ENCODE measurements around the gene GRK4.
"Not testable (repeated sequence)": the region's sequence is repeated elsewhere in the genome, so short reads cannot be mapped to it uniquely, and the experiment has no call there.

Gene GRK4

DNA sequence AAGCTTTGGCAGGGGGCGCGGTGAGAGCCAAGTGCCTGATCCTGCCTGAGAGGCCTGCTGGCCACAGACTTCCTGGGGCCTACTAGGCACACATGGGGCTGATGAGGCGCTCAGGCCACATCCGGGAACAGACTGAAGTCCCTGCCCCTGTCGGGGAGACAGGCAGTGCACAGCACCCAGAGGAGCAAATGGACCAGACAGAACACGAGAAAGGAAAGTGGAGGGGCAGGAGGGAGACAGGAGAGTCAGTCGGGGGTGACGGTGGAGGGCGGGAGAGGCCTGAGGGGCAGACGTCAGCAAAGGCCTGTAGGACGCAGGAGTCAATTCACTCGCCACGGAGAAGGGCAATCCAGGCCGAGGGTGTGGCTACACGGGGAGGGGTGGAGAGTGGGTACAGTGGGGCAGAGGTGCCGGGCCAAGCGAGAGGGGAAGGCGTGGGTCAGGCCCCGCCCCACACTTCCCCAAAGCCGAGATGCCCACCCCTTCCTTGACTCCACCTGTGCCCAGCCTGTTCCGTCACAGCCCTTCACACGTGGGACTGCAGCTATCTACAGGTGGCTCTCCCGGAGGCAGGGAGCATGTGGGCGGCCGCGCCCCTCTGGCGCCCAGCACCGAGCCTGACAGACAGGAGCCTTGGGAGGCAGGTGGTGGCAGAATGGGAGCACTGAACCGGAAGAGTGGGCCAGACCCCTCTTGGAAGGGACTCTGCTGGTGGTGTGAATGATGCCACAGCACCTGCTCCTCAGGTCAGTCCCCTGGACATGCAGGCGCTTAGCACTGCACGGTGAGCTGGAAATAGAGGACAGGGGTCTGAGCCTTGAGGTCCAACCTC, 20.6 kb upstream of the GRK4 start:
- no peak for DNase-seq

- no peak for DNase-seq
Measured at GRCh38 chr4:2943364-2944090, 19.8 kb upstream of the GRK4 start.

DNA sequence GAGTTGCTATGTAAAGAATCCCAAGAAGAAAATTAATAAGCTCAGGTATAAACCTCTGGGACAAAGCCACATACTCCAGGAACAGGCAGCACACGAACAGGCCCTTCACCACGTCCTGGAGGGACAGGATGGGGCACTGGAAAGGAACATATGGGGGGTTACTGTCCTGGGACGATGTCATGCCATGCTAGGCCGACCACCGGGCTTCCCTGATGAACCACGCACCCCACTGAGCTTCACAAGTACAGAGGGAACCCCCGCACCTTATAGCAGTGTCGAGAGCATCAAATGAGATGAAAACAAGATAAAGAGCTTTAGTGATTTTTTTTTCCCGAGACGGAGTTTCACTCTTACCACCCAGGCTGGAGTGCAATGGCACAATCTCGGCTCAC, 19.3 kb upstream of the GRK4 start:
- DNase-seq, result no peak

- DNase-seq, result no peak
Measured at GRCh38 chr4:2944586-2945526, 18.5 kb upstream of the GRK4 start.

GRCh38 chr4:2945619-2946604, 17.5 kb upstream of the GRK4 start:
- not testable (repeated sequence) for DNase-seq

- DNase-seq, result no peak
Measured at GRCh38 chr4:2946812-2947600, 16.4 kb upstream of the GRK4 start.

GRCh38 chr4:2947926-2948325, 15.4 kb upstream of the GRK4 start:
- DNase-seq, result no peak

DNA sequence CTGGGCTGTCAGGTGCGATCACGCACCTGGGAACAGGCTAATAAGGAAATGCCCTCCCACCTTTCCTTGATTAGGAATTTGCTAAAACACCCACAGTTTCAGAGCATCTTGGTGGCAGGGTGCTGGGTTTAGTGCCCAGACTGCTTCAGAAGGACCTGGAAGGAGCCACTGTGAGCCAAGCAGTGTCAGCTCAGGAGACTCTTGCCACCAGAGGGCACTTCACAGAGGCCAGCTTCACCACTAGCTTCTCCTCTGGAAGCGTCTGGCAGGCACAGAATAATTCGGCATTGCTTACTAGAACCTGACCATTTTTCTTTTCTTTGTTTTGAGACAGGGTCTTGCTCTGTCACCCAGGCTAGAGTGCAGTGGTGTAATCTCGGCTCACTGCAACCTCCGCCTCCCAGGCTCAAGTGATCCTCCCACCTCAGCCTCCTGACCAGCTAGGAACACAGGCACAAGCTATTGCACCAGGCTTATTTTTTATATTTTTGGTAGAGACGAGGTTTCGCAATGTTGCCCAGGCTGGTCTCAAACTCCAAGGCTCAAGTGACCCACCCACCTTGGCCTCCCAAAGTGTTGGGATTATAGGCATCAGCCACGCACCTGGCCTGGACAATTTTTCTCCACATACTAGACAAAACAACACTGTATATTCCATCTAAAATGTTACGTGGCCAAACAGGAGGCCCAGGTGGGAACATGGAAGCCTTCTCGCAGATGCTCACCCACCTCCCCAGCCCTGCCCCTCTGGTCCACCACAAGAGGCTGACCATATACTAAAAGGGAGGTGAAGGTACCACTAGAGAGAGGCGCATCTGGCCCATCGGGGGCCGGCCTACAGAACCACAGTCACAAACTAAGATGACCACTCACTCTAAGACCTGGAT, 14.2 kb upstream of the GRK4 start:
- no peak for DNase-seq

GRCh38 chr4:2949782-2950125, 13.6 kb upstream of the GRK4 start:
- no peak for DNase-seq

GRCh38 chr4:2950221-2950989, 13.0 kb upstream of the GRK4 start:
- DNase-seq, result no peak

DNA sequence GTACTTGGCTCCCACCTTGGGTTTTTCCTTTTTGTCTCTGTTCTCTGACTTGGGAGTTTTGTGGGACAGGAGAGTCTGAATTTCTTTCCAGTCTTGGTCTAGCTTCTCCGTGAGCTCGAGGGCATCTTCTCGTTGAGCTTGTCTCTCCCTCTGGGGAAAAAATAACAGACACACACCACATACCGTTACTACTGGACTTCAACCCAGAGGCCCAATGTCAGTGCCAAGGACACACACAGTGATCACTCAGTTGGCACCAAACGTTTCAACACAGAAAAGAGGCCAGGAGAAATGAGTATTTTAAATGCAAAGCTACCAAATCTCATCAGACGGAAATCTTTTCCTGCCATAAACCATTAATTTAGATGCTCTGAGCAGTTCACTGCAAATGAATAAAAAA, 9.9 kb upstream of the GRK4 start:
- no peak for DNase-seq

- no peak for DNase-seq
Measured at GRCh38 chr4:2954358-2955185, 8.8 kb upstream of the GRK4 start.

DNA sequence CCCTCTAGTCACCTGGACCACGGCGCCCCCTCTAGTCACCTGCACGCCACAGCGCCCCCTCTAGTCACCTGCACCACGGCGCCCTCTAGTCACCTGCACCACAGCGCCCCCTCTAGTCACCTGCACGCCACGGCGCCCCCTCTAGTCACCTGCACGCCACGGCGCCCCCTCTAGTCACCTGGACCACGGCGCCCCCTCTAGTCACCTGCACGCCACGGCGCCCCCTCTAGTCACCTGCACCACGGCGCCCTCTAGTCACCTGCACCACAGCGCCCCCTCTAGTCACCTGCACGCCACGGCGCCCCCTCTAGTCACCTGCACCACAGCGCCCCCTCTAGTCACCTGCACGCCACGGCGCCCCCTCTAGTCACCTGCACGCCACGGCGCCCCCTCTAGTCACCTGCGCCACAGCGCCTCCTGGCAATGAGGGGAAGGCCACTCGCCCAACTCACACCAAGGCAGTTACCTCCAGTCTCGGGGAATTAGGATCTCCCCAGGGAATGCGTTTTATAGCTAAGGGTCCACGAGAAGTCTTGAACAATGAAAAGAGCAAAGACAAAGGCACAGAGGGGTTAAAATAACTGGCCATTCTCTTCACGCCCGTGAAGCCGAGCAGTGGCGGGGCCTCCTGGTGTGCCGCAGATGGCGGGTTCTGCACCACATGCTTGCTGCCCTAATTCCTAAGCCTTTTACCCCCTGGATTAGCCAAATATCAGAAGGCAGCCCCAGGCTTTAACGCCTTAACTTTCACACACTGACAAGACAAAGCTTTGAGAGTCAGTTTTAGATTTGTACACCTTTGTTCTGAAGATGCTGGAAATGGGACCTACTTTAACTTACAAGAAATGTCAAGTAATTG, 8.0 kb upstream of the GRK4 start:
- not testable (repeated sequence) for DNase-seq

DNA sequence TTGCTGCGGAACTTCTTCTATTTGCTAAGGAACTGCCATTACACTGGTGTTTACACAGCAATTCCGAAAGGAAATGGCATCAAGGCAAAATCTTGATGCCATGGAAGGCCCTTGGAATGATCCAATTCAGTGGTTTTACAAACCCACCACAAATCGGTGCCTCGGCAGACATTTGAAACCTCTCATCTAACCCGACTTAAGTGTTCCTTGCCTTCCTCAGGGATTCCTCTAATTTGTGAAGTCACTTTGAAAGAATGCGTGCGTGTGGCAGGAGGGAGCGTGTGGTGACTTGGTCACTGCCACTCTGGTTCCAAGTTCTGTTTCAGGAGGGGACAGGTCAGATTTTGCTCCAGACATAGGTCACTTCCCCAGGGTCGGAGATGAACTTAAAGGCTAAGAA, 4.9 kb upstream of the GRK4 start:
- no peak for DNase-seq

DNA sequence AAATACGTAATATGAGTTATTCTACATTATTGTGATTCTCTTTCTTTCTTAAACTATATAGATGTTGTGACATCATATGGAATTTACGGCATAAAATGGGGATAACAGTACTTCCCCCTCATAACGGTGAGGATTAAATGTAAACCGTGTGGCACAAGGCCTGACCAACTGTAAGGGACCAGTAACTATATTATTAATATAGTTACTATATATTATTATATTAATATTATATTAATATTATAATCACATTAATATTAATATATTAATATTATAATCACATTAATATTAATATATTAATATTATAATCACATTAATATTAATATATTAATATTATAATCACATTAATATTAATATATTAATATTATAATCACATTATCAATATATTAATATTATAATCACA, 2.9 kb upstream of the GRK4 start:
- DNase-seq, result not testable (repeated sequence)

DNA sequence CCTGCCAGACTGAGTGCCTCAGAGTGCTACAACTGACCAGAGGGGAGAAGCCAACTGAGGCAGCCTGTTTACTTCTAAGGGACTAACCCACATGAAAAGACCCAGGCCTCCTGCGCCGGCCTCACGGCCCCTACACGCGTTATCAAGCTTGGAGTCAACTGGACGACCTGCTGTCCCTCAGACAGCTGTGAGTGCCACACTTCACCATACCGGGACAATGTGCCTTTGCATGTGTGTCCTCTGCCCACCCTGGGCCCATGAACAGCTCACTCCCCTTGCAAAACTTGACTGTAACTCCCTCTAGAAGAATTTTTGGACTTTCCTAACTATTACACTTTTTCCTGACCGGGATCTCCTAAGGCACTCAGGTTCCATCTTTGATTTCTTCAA, 2.0 kb upstream of the GRK4 start:
- DNase-seq, result no peak

DNA sequence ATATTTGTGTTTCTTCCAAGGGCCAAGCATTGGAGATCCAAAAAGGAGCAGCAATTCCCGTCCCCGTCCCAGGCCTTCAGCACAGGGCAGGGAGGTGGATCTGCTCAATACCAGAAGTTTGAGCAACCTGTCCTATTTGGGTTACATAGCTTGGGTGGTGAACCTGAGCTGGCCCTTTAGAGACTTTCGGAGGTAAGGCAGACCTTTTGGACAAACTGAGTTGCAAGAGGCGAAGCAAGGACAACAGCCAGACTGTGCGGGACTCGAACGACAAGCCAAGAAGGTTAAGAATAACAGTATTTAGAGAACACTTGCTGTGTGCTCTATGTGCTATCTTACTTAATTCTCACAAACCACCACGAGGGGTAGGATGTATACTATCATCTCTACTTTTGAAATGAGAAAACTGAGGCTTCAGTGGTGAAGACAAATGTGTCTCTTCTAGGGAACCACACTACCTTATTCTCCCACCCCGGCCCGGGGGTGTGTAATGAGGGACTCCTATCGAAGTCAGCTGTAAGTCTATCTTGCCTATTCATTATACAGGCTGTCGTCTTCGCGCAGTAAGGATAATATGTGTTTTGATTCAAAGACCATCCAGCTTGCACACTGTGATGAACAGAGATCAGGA, 1.4 kb upstream of the GRK4 start:
- no peak for DNase-seq

Measured in SIG-M5 (cell line).